KOPT-K1 (cell line): ENCODE results near the gene EXOC4.

ENCODE experiments used
- H3K27ac ChIP-seq: fragments of 200-600 bp; sonication (generic); 2 replicates; pipeline ENCODE4 v1.5.1; 2016; ENCODE audit warnings: antibody characterized with exemption, mild to moderate bottlenecking, low read depth, low read length; ENCODE audit not compliant: poor library complexity, severe bottlenecking
- H3K36me3 ChIP-seq: fragments of 200-600 bp; sonication (generic); 2 replicates; pipeline ENCODE4 v1.5.1; 2017; ENCODE audit warnings: antibody characterized with exemption, mild to moderate bottlenecking, low read length, moderate library complexity; ENCODE audit not compliant: insufficient read depth
- H3K9me3 ChIP-seq: fragments of 200-600 bp; sonication (generic); 2 replicates; pipeline ENCODE4 v1.5.1; 2017; ENCODE audit warnings: antibody characterized with exemption, low read length, mild to moderate bottlenecking; ENCODE audit not compliant: insufficient read depth, poor library complexity, severe bottlenecking

The EXOC4 gene

DNA sequence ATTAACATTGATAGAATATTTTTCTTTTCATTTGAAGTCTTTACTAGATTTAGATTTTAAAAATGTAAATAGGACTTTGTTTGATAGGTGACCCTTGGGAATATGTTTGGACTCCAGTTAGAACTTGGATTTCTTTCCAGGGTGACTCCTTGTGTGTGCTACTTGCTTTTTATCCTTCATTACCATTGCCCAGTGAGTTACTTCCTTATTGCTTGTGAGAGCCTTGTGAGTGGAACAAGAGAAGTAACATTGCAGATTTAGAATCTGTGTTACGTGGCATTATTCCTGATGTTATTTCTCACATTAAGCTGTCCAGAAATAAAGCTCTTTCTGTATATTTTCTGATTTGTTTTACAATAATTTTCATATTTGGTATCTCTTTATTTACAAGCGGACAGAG, 746.3 kb downstream of the EXOC4 start:
- Histone ChIP-seq H3K36me3 (no peaks in the 10 kb centered on the region), H3K27ac (no peak overlapping the region), H3K9me3 (no peaks in the 10 kb centered on the region)

DNA sequence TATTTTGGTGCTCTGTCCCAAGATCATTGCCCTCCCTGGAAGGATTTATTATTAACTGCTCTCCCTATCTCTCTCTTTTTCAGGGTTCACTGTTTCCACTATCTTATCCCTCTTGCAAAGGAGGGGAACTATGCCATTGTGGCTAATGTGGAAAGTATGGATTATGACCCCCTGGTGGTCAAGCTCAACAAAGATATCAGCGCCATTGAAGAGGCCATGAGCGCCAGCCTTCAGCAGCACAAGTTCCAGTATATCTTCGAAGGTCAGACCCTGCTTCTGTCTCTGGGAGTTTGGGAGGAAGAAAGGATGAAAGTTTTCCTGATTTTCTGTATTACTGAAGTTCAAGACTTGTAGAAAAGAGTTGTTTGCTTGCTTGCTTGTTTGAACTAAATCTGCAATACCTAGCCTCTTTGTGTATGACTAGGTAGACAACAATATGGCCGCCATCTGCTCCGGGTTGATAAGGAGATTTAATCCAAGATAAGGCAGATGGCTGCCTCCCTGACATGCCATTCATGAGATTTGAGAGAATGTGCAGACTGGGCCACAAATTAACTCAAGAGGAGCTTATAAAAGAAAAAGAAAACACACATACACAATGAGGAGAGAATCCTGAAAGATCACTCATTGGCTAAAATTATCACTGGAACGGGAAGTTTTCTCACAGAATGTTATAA, 752.1 kb downstream of the EXOC4 start:
- Histone ChIP-seq H3K9me3 (no peaks in the 10 kb centered on the region), H3K36me3 (no peaks in the 10 kb centered on the region), H3K27ac (no peak overlapping the region)

DNA sequence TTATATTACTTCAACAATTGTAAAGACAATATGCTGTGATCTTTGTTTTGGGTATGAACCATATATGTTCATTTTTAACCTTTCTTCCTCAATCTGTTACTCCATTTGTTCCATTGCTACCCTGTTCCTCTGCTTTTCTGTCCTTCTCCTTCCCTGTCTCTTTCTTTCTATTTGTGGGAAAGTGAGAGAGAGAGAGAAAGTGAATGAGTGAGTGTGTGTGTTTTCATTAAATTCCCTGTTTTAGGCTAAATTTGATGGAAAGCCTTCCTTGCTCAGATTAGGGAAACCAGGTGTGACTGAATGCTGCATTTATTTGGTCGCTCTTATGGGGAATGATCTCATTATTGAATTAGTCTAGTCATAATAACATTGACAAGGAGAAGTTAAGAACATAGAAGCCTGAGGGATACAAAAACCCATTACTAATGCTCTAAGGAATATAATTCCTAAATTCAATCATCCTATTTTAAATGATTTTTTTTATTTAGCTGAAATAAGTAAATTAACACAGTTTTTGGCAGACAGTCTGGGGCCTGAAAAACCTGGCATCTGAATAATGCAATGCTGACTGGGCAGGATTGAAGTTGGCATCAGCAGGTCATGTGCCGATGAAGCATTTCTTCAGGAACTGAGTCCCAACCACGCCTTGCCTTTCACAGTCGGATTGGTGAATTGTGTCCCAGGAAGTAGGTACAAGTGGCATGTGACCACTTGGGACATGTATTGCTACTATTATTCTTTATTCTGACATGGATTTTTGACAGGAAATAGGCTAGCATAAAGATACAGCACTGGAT, 756.6 kb downstream of the EXOC4 start:
- no peaks in the 10 kb centered on the region for H3K36me3 ChIP-seq
- no peaks in the 10 kb centered on the region for H3K9me3 ChIP-seq
- H3K27ac ChIP-seq: no peak overlapping the region

DNA sequence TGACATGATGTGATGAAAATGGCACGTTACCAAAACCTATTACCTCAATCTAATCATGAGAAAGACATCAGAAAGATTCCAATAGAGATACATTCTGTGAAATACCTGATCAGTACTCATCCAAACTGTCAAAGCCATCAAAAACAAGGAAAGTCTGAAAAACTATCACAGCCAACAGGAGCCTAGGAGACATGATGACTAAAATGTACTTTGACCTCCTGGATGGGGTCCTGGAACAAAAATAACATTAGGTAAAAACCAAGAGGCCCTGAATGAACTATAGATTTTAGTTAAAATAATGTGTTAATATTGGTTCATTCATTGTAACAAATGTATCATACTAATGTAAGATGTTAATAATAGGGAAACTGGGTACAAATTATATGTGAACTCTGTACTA, 760.4 kb downstream of the EXOC4 start:
- H3K36me3 ChIP-seq: no peaks in the 10 kb centered on the region

DNA sequence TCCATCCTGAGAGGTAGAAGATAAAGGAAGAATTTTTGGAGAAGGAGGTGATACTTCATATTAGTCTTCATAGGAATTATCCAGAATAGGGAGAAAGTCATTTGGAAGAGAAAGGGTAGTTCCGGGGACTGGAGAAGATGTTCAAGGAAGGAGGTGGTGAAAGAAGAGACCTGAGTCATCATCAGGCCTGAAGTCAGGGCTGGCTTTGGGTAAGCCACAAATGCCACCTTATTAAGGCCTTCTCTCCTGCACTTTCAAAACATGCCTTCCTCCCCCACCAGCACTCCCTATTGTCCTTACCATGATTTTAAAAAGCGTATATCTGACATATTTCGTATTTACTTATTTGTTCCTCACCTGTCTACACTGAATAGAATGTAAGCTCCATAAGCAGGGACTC, 762.1 kb downstream of the EXOC4 start:
- H3K9me3 ChIP-seq: no peaks in the 10 kb centered on the region
- no peak overlapping the region for H3K27ac ChIP-seq
- H3K36me3 ChIP-seq: no peaks in the 10 kb centered on the region

More for the DNA sequence above, 760.4 kb downstream of the EXOC4 start:
- Histone ChIP-seq H3K9me3 (no peaks in the 10 kb centered on the region), H3K27ac (no peak overlapping the region)

DNA sequence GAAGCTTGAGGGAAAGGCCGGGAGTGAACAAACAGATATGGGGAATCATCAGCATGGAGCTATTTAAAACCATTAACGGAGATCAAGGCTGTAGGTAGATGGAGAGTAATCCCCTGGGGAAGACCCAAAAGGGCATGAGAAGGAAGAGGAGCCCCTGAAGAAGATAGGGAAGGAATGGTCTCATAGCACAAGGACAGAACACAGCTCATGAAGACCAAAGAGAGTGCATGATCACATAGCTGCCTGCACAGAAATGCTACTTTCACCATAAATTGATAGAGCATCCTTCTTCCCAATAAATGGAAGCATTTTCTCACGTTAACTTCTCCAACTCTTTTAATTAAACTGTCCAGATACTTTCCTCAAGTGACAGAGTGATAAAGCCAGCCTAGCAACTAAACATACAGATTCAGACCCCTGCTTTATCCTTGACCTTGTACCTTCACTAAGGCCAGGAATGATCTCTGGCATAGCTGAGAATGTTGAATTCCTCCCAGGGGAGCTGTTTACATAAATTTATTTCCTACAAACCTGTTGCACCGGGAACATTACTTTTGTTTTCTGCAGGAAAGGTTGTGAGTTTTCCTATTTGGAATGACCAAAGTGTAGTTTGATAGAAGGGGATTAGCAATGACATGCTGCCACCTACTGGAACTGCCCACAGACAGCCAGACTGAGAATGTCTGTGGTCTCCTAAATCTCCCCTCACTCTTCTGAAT, 763.5 kb downstream of the EXOC4 start:
- no peaks in the 10 kb centered on the region for H3K9me3 ChIP-seq
- H3K27ac ChIP-seq: no peak overlapping the region
- H3K36me3 ChIP-seq: no peaks in the 10 kb centered on the region

DNA sequence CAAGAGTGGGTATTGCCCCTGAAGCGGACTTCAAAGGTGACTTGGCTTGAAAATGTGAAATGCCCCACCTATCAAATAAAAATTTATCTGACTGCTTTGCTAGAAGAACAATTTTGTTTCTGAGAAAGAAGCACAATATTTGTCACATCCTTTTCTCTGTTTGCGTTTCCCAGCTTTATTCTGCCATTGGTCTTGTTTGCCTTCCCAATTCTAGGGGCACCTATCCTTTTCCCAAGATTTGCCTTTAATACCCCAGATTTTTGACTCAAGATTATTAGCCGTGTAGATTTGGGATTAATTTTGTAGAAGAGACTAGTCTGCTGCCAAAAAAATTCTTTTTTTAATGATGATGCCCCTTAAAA, 764.0 kb downstream of the EXOC4 start:
- H3K27ac ChIP-seq: no peak overlapping the region
- H3K36me3 ChIP-seq: no peaks in the 10 kb centered on the region
- no peaks in the 10 kb centered on the region for H3K9me3 ChIP-seq

DNA sequence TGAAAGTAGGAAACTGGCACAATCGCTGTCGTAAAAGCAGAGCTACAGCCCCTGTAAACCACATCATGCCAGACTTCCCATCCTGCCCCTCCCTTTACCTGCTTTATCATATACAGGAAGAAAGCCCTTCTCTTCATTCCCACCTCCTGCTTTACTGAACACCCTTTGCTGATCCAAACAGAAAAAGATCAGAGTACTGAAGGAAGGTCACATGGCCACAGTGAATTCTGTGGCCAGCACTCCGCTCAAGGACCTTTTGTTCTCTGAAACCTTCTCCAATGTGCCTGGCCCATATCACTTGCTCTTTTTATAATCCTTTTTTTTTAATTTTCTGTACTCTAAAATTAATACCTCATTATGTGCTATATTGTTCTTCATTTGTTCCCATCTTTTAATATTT, 765.4 kb downstream of the EXOC4 start:
- Histone ChIP-seq H3K36me3 (no peaks in the 10 kb centered on the region), H3K9me3 (no peaks in the 10 kb centered on the region), H3K27ac (no peak overlapping the region)

DNA sequence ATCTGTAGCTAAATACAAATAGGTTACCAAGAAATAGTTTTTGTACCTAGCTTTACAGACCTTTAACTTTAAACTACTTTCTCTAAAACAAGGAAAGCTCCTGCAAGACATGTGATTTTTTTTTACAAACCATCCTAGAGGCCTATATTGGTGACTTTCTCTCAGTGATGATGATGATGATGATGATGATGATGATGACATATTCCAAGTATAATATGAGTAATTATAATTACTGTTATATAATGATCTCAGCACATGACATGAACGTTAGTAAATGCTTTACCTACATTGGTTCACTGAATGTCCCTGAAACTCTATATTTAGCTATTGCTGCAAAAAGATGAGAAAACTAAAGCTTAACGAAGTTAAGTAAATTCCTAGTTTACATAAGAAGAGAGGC, 766.4 kb downstream of the EXOC4 start:
- H3K9me3 ChIP-seq: no peaks in the 10 kb centered on the region
- no peak overlapping the region for H3K27ac ChIP-seq
- H3K36me3 ChIP-seq: no peaks in the 10 kb centered on the region

DNA sequence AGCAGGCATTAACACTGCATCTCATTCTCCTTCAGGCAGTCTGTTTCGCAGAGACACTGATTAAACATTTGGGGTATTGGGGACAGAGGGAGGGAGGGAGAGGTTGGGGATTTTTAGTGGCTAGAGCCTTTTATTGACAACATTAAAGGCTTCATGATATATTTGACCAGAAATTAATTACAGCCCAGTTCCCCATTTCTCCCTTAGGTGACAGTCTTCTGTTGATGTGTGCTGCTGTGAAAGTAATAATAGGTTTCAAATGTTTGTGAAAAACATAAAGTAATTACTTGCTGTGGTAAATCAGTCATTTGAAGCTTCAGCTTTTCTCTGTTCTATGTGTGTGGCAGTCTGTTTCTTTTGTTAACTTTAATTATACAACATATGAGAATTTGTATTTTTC, 769.0 kb downstream of the EXOC4 start:
- Histone ChIP-seq H3K9me3 (no peaks in the 10 kb centered on the region), H3K36me3 (no peaks in the 10 kb centered on the region), H3K27ac (no peak overlapping the region)

DNA sequence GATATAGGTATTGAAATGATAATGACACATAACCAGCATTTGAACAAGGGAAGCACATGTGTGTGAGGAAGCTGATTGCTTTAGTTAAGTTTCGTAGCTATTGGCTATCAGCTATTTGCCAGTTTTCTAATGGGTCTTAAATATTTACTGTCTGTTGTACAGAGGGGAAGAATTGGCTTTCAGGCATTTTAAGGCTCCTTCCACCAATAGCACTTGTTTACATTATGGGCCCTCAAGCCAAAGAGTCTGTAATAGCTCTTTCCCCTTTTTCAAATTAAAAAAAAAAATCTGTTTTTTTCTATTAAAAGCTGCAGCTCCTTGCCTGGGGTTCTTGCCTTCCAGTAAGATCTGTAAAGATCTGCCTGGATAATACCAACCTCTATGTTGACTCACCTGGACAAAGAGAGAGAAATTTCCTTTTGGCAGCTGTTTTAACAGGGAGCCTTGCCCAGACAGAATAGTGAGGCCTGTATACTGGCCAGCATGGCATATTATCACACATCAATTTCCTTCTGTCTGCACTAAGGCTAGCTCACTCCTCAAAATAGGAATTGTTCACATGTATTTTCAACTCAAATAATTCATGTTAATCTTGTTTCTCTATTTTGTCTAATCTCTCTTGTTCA, 769.5 kb downstream of the EXOC4 start:
- H3K9me3 ChIP-seq: no peaks in the 10 kb centered on the region
- H3K36me3 ChIP-seq: no peaks in the 10 kb centered on the region
- H3K27ac ChIP-seq: no peak overlapping the region

DNA sequence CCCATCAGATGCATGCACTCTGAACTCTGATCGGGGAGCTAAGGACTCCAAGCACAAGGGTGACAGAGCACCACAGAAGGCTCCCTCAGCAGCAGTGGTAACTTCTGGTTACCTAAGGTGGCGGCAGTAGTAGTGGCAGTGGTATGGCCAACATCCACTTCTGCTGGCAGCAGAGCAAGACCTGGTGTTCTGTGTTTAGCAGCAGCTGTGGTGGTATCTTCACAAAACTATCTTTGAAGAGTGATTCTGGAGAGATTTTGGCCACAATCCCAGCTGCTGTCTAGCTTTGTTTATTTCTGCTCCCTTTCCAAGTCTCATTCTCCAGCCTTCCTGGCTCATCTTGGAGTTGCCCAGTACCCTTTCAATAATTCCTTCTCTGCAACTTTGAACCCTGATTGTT, 771.9 kb downstream of the EXOC4 start:
- Histone ChIP-seq H3K36me3 (no peaks in the 10 kb centered on the region), H3K9me3 (peaks cover 3% of the 10 kb centered on the region), H3K27ac (no peak overlapping the region)

DNA sequence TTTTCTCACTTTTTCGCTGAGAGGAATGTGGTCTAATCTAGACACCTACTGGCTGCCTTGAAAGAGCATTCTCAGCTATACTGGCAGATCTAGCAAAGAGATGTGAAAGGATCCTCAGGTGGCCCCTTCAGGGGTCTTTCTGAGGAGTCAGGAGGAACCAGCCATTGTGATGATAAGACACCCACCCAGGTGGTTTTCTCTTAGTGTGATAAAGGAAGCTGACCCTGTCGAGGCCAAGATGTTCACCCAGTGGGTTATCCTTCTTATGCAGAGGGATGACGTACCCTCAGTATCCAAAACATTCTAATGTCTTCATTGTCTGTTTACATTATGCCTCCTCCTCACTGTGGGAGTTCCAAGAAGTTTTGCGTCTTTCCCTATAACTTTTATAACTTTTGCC, 776.0 kb downstream of the EXOC4 start:
- H3K27ac ChIP-seq: no peak overlapping the region
- H3K9me3 ChIP-seq: peaks cover 10% of the 10 kb centered on the region
- H3K36me3 ChIP-seq: no peaks in the 10 kb centered on the region

DNA sequence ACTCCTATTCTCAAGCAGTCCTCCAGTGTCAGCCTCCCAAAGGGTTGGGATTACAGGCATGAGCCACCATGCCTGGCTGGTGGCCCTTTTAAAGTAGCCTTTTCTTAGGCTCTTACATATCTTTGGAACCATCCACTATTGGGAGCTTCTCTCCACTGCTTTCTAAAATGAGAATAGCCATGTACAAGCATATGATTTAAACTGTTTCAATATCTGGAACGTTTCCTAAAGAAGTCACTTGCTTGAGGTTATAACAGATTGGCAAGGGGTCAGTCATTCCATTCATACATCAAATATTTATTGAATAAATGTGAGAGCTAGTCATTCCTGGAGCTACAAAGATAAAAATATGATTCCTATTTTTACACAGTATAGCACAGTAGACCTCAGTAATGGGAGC, 776.9 kb downstream of the EXOC4 start:
- peaks cover 10% of the 10 kb centered on the region for H3K9me3 ChIP-seq
- H3K36me3 ChIP-seq: no peaks in the 10 kb centered on the region
- H3K27ac ChIP-seq: no peak overlapping the region

DNA sequence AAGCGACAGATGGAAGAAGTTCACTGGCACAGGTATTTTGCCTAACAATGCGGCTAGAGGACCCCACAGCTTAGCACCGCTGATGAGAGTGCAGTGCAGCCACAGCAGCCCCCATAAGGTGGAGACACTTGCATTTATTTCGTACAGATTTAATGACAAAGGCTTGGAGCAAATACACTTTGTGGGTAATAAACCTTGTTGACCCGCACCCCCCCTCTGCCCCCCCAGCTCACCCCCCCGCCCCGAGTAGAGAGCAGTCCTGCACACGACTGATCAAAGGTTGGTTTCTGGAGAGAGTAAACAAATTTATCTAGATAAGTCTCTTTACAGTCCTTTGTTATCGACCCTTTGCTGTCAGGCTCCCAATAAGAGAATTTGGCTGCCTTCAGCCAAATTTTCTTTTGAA, 777.6 kb downstream of the EXOC4 start:
- H3K36me3 ChIP-seq: no peaks in the 10 kb centered on the region
- peaks cover 11% of the 10 kb centered on the region for H3K9me3 ChIP-seq
- H3K27ac ChIP-seq: peak overlapping the region; percentile 67
